H9 (cell line): ENCODE results near the gene RBM38. TPM values are rescaled to one million over a fixed set of nuclear protein-coding genes. Genes with fewer than 3 reads are reported as not detected.
A peak's percentile ranks its signal among the peaks of the same experiment; 100 is the strongest.

Experiments used
- DNase-seq: peaks from one replicate; pipeline ENCODE4 v3.0.0-alpha.2; 2017
- H2AFZ ChIP-seq: one replicate; pipeline ENCODE4 v1.6.1; 2013; ENCODE audit warnings: mild to moderate bottlenecking, low read length, control low read depth, moderate library complexity
- H2AK5ac ChIP-seq: 2 replicates; pipeline ENCODE4 v1.6.1; 2013; ENCODE audit warnings: low read length, control low read depth, mixed read lengths; ENCODE audit not compliant: insufficient read length
- H2BK120ac ChIP-seq: one replicate; pipeline ENCODE4 v1.6.1; 2013; ENCODE audit warnings: low read depth, mild to moderate bottlenecking, low read length, control low read depth, inconsistent platforms; ENCODE audit not compliant: poor library complexity, severe bottlenecking
- H2BK12ac ChIP-seq: 2 replicates; pipeline ENCODE4 v1.6.1; 2013; ENCODE audit warnings: low read length, control low read depth, mixed read lengths, low read depth; ENCODE audit not compliant: insufficient read length
- H2BK15ac ChIP-seq: 2 replicates; pipeline ENCODE4 v1.6.1; 2013; ENCODE audit warnings: low read depth, low read length, control low read depth
- H2BK20ac ChIP-seq: one replicate; pipeline ENCODE4 v1.6.1; 2013; ENCODE audit warnings: low read depth, mild to moderate bottlenecking, low read length, control low read depth, inconsistent platforms; ENCODE audit not compliant: poor library complexity, severe bottlenecking
- H2BK5ac ChIP-seq: 2 replicates; pipeline ENCODE4 v1.6.1; 2013; ENCODE audit warnings: low read length, control low read depth, mixed read lengths; ENCODE audit not compliant: insufficient read length
- H3K14ac ChIP-seq: 2 replicates; pipeline ENCODE4 v1.6.1; 2013; ENCODE audit warnings: low read length, control low read depth; ENCODE audit not compliant: insufficient read depth
- H3K18ac ChIP-seq: 2 replicates; pipeline ENCODE4 v1.6.1; 2013; ENCODE audit warnings: low read depth, mild to moderate bottlenecking, mixed read lengths, low read length, control low read depth; ENCODE audit not compliant: insufficient read length
- H3K23ac ChIP-seq: 2 replicates; pipeline ENCODE4 v1.6.1; 2013; ENCODE audit warnings: low read length, control low read depth, mixed read lengths, low read depth; ENCODE audit not compliant: insufficient read length
- H3K23me2 ChIP-seq: 2 replicates; pipeline ENCODE4 v1.6.1; 2013; ENCODE audit warnings: low read depth, mild to moderate bottlenecking, mixed read lengths, low read length, control low read depth; ENCODE audit not compliant: insufficient read length, poor library complexity, severe bottlenecking
- H3K27ac ChIP-seq: 2 replicates; pipeline ENCODE4 v1.5.1; 2013; ENCODE audit warnings: low read length, control low read depth, mixed read lengths, low read depth; ENCODE audit not compliant: insufficient read length
- H3K27me3 ChIP-seq: 2 replicates; pipeline ENCODE4 v1.6.1; 2013; ENCODE audit warnings: low read length, control low read depth, inconsistent platforms; ENCODE audit not compliant: insufficient read depth
- H3K4ac ChIP-seq: 2 replicates; pipeline ENCODE4 v1.6.1; 2013; ENCODE audit warnings: low read depth, mild to moderate bottlenecking, control low read depth, inconsistent platforms, low read length, moderate library complexity
- H3K4me1 ChIP-seq: 2 replicates; pipeline ENCODE4 v1.6.1; 2013; ENCODE audit warnings: low read length, control low read depth, inconsistent platforms; ENCODE audit not compliant: insufficient read depth
- H3K4me2 ChIP-seq: 2 replicates; pipeline ENCODE4 v1.6.1; 2013; ENCODE audit warnings: low read length, control low read depth, mixed read lengths; ENCODE audit not compliant: insufficient read length, insufficient read depth
- H3K56ac ChIP-seq: 2 replicates; pipeline ENCODE4 v1.6.1; 2013; ENCODE audit warnings: low read depth, mild to moderate bottlenecking, mixed read lengths, low read length, control low read depth; ENCODE audit not compliant: insufficient read length
- H3K79me1 ChIP-seq: 2 replicates; pipeline ENCODE4 v1.6.1; 2013; ENCODE audit warnings: low read depth, mild to moderate bottlenecking, moderate library complexity, low read length, control low read depth, inconsistent platforms; ENCODE audit not compliant: insufficient read depth, poor library complexity, severe bottlenecking
- H3K79me2 ChIP-seq: 2 replicates; pipeline ENCODE4 v1.6.1; 2013; ENCODE audit warnings: low read length, control low read depth, inconsistent platforms; ENCODE audit not compliant: insufficient read depth
- H3K9ac ChIP-seq: 2 replicates; pipeline ENCODE4 v1.6.1; 2013; ENCODE audit warnings: low read length, control low read depth, mixed read lengths; ENCODE audit not compliant: insufficient read length; ENCODE audit errors: extremely low read depth
- H3K9me3 ChIP-seq: one replicate; pipeline ENCODE4 v1.6.1; 2013; ENCODE audit warnings: low read depth, low read length, inconsistent platforms; ENCODE audit not compliant: control insufficient read depth
- H3T11ph ChIP-seq: one replicate; pipeline ENCODE4 v1.6.1; 2013; ENCODE audit warnings: mild to moderate bottlenecking, low read length, control low read depth, inconsistent platforms
- H4K20me1 ChIP-seq: one replicate; pipeline ENCODE4 v1.6.1; 2013; ENCODE audit not compliant: control insufficient read depth, insufficient read length, insufficient read depth
- H4K5ac ChIP-seq: 2 replicates; pipeline ENCODE4 v1.6.1; 2013; ENCODE audit warnings: low read depth, mild to moderate bottlenecking, mixed read lengths, low read length, control low read depth; ENCODE audit not compliant: insufficient read length
- H4K8ac ChIP-seq: replicated peaks from 2 replicates; pipeline ENCODE4 v1.6.1; 2013; ENCODE audit warnings: low read length, control low read depth, mixed read lengths, low read depth; ENCODE audit not compliant: insufficient read length
- H4K91ac ChIP-seq: 2 replicates; pipeline ENCODE4 v1.6.1; 2013; ENCODE audit warnings: low read depth, mild to moderate bottlenecking, moderate library complexity, mixed read lengths, low read length, control low read depth; ENCODE audit not compliant: insufficient read length
- H3K27ac Mint-ChIP-seq, 3 experiments: 2 replicates in 2 of 3; 3 replicates in 1 of 3; pipeline ENCODE4 v1.8.0; 2020 to 2021; ENCODE audit warnings: mixed read lengths in 3 of 3, mild to moderate bottlenecking in 1 of 3, moderate library complexity in 1 of 3
- H3K27me3 Mint-ChIP-seq: 2 replicates; pipeline ENCODE4 v1.8.0; 2021; ENCODE audit warnings: low read depth, mild to moderate bottlenecking, moderate library complexity, mixed read lengths
- H3K36me3 Mint-ChIP-seq, 3 experiments: 2 replicates in 2 of 3; 3 replicates in 1 of 3; pipeline ENCODE4 v1.8.0; 2020 to 2021; ENCODE audit warnings: low read depth in 3 of 3, mixed read lengths in 3 of 3; ENCODE audit not compliant: insufficient read depth in 1 of 3
- H3K4me1 Mint-ChIP-seq, 2 experiments: 2 replicates each; pipeline ENCODE4 v1.8.0; 2020; ENCODE audit warnings: mixed read lengths in 2 of 2
- H3K4me3 Mint-ChIP-seq, 2 experiments: 2 replicates in 1 of 2; 3 replicates in 1 of 2; pipeline ENCODE4 v1.8.0; 2020 to 2021; ENCODE audit warnings: mild to moderate bottlenecking in 2 of 2, mixed read lengths in 2 of 2, moderate library complexity in 1 of 2
- H3K9me3 Mint-ChIP-seq, 2 experiments: 2 replicates in 1 of 2; 3 replicates in 1 of 2; pipeline ENCODE4 v1.8.0; 2020; ENCODE audit warnings: mild to moderate bottlenecking in 2 of 2, mixed read lengths in 2 of 2, moderate library complexity in 1 of 2
- WGBS: extraction: QIAGEN DNeasy Blood & Tissue Kit; methylation state at CpG from one replicate; pipeline ENCODE4 v1.1.7; 2013; ENCODE audit warnings: missing lambda C conversion rate, low lambda C conversion rate, mixed read lengths; ENCODE audit not compliant: insufficient read length; ENCODE audit errors: extremely low coverage; 5-methylcytosine and 5-hydroxymethylcytosine counted together
- total RNA-seq: library from RNA; stranded (reverse); gene quantifications from 2 replicates; pipeline ENCODE4 v1.2.1, GENCODE V29; 2021
- TF ChIP-seq, protein P1 (sequence below): fragments of 200-600 bp; sonication (generic); conservative IDR thresholded peaks from 3 replicates; pipeline ENCODE4 v1.8.0; 2021; ENCODE audit warnings: antibody characterized with exemption, mild to moderate bottlenecking

RBM38 gene
- total RNA-seq, 1 experiment from 2014 or later: 66.8 TPM

DNA sequence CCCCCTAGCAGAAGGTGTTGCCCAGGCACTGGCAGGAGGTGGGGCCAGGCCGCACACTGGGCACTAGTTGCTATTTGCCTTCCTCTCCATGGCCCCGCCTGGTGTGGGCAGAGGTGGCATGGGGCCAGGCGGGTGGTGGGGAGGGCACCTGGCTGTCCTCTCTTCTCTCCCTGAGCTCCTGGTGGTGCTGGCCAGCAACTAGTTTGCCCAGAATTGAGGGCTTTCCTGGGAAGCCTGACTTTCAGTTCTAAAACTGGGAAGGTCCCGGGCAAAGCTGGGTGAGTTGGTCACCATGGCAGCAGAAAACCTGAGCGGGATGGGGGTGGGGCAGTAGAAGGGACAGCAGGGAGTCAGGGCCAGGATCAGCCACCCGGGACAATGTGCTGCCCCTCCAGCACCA is 48.2 kb downstream of the RBM38 start:
- no peak overlapping the region for H2BK120ac ChIP-seq
- Mint-ChIP-seq H3K27me3 (peaks cover 2% of the 10 kb centered on the region; the same call in 1 of the 2 replicates), H3K4me1 (peaks cover 4 to 39% of the 10 kb centered on the region in 2 experiments; a peak in 3 of 4 replicates), H3K36me3 (no peaks in the 10 kb centered on the region; a peak in 1 of 7 replicates), H3K9me3 (peaks cover 0 to 6% of the 10 kb centered on the region in 2 experiments; a peak in 3 of 5 replicates), H3K27ac (peak overlapping the region in 1 of 3 experiments; percentile 20; a peak in 1 of 7 replicates), H3K4me3 (no peak overlapping the region)
- H3T11ph ChIP-seq: no peak overlapping the region
- WGBS: no CpG with 5 or more reads among the region's 6 CpGs
- peak overlapping the region; percentile 55; the same call in 1 of the 2 replicates for H3K14ac ChIP-seq
- H2BK20ac ChIP-seq: no peak overlapping the region
- no peaks in the 10 kb centered on the region for H3K4me1 ChIP-seq
- H3K4me2 ChIP-seq: no peak overlapping the region
- H2BK15ac ChIP-seq: no peak overlapping the region
- H3K27ac ChIP-seq: no peak overlapping the region
- no peak for DNase-seq
- H2AK5ac ChIP-seq: no peak overlapping the region
- no peaks in the 10 kb centered on the region for H3K27me3 ChIP-seq
- H3K23ac ChIP-seq: no peak overlapping the region
- TF ChIP-seq, protein P1, sequence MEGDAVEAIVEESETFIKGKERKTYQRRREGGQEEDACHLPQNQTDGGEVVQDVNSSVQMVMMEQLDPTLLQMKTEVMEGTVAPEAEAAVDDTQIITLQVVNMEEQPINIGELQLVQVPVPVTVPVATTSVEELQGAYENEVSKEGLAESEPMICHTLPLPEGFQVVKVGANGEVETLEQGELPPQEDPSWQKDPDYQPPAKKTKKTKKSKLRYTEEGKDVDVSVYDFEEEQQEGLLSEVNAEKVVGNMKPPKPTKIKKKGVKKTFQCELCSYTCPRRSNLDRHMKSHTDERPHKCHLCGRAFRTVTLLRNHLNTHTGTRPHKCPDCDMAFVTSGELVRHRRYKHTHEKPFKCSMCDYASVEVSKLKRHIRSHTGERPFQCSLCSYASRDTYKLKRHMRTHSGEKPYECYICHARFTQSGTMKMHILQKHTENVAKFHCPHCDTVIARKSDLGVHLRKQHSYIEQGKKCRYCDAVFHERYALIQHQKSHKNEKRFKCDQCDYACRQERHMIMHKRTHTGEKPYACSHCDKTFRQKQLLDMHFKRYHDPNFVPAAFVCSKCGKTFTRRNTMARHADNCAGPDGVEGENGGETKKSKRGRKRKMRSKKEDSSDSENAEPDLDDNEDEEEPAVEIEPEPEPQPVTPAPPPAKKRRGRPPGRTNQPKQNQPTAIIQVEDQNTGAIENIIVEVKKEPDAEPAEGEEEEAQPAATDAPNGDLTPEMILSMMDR: no peak
- no peak overlapping the region for H2AFZ ChIP-seq
- H4K5ac ChIP-seq: no peak overlapping the region
- H4K8ac ChIP-seq: no peak overlapping the region
- no peaks in the 10 kb centered on the region for H4K20me1 ChIP-seq
- H4K91ac ChIP-seq: no peak overlapping the region
- no peaks in the 10 kb centered on the region for H3K23me2 ChIP-seq
- no peak overlapping the region for H3K18ac ChIP-seq
- no peaks in the 10 kb centered on the region for H3K9me3 ChIP-seq
- no peak overlapping the region for H2BK5ac ChIP-seq
- H3K79me1 ChIP-seq: no peaks in the 10 kb centered on the region
- no peaks in the 10 kb centered on the region for H3K79me2 ChIP-seq
- H3K9ac ChIP-seq: no peak overlapping the region
- no peak overlapping the region for H3K56ac ChIP-seq
- no peak overlapping the region for H2BK12ac ChIP-seq
- H3K4ac ChIP-seq: no peak overlapping the region
